ENCODE data around the gene COL8A1. TPM values are rescaled to one million over a fixed set of nuclear protein-coding genes. Genes with fewer than 3 reads are reported as not detected.

The COL8A1 gene
- total RNA-seq, 1 donor from 2014 or later: 123 TPM

GRCh38 chr3:99627062-99627826 is 11.2 kb upstream of the COL8A1 start:
- Mint-ChIP-seq H3K27ac (ENCODE audit: unreplicated experiment) (no peak overlapping the region), H3K27me3 (ENCODE audit: low read depth, unreplicated experiment) (no peaks in the 10 kb centered on the region), H3K36me3 (ENCODE audit: low read depth, unreplicated experiment) (peaks cover 2% of the 10 kb centered on the region), H3K4me3 (ENCODE audit: unreplicated experiment) (no peak overlapping the region), H3K4me1 (ENCODE audit: low read depth, unreplicated experiment) (peaks cover 4% of the 10 kb centered on the region), H3K9me3 (ENCODE audit: unreplicated experiment) (no peaks in the 10 kb centered on the region)
- Histone ChIP-seq H3K27me3 (ENCODE audit: insufficient read depth, low read length) (no peaks in the 10 kb centered on the region), H3K4me2 (ENCODE audit: low read length) (peak overlapping the region; percentile 33), H2AFZ (ENCODE audit: low read depth, low read length) (no peak overlapping the region), H3K4me3 (ENCODE audit: insufficient read depth, low read depth, low read length) (no peak overlapping the region), H3K36me3 (ENCODE audit: insufficient read depth, low read length) (no peaks in the 10 kb centered on the region), H3K9me3 (ENCODE audit: insufficient read depth, low read depth, low read length) (no peaks in the 10 kb centered on the region), H3K9ac (ENCODE audit: low read length) (no peak overlapping the region), H3K27ac (ENCODE audit: low read depth, low read length) (no peak overlapping the region), H3K4me1 (ENCODE audit: insufficient read depth, low read length) (peaks cover 11% of the 10 kb centered on the region), H4K20me1 (ENCODE audit: insufficient read depth, low read length) (no peaks in the 10 kb centered on the region), H3K79me2 (ENCODE audit: insufficient read depth, low read length) (no peaks in the 10 kb centered on the region)
- FAIRE-seq (peak; percentile 59), DNase-seq (ENCODE audit: low read depth) (no peak)
- TF ChIP-seq EZH2 (IDR thresholded peaks at IDR 0.05; ENCODE audit: insufficient read depth, low read length): no peak
- TF ChIP-seq CTCF (IDR thresholded peaks at IDR 0.05; ENCODE audit: insufficient read depth, low read depth, low read length): peak; percentile 15

GRCh38 chr3:99630815-99631214 is 7.6 kb upstream of the COL8A1 start:
- Mint-ChIP-seq H3K9me3 (ENCODE audit: unreplicated experiment) (no peaks in the 10 kb centered on the region), H3K27ac (ENCODE audit: unreplicated experiment) (no peak overlapping the region), H3K36me3 (ENCODE audit: low read depth, unreplicated experiment) (no peaks in the 10 kb centered on the region), H3K27me3 (ENCODE audit: low read depth, unreplicated experiment) (no peaks in the 10 kb centered on the region), H3K4me1 (ENCODE audit: low read depth, unreplicated experiment) (peaks cover 26% of the 10 kb centered on the region), H3K4me3 (ENCODE audit: unreplicated experiment) (no peak overlapping the region)
- FAIRE-seq: no peak
- Histone ChIP-seq H3K27ac (ENCODE audit: low read depth, low read length) (no peak overlapping the region), H3K9ac (ENCODE audit: low read length) (no peak overlapping the region), H3K27me3 (ENCODE audit: insufficient read depth, low read length) (no peaks in the 10 kb centered on the region), H3K4me1 (ENCODE audit: insufficient read depth, low read length) (peaks cover 33% of the 10 kb centered on the region), H3K9me3 (ENCODE audit: insufficient read depth, low read depth, low read length) (no peaks in the 10 kb centered on the region), H3K36me3 (ENCODE audit: insufficient read depth, low read length) (no peaks in the 10 kb centered on the region), H3K4me3 (ENCODE audit: insufficient read depth, low read depth, low read length) (no peak overlapping the region), H2AFZ (ENCODE audit: low read depth, low read length) (no peak overlapping the region), H4K20me1 (ENCODE audit: insufficient read depth, low read length) (no peaks in the 10 kb centered on the region), H3K4me2 (ENCODE audit: low read length) (no peak overlapping the region), H3K79me2 (ENCODE audit: insufficient read depth, low read length) (no peaks in the 10 kb centered on the region)
- DNase-seq (ENCODE audit: low read depth): no peak
- TF ChIP-seq CTCF (IDR thresholded peaks at IDR 0.05; ENCODE audit: insufficient read depth, low read depth, low read length) (no peak), EZH2 (IDR thresholded peaks at IDR 0.05; ENCODE audit: insufficient read depth, low read length) (no peak)
